HG02623 (cell line): ENCODE data around the gene FBXL12.
"Not testable (repeated sequence)": the region's sequence is repeated elsewhere in the genome, so short reads cannot be mapped to it uniquely, and the experiment has no call there.

Source experiments
- ATAC-seq: cut with Tn5 transposase; IDR thresholded peaks from one replicate; pipeline ENCODE4 v1.9.1; 2021; ENCODE audit warnings: moderate library complexity; ENCODE audit not compliant: unreplicated experiment

FBXL12 gene

DNA sequence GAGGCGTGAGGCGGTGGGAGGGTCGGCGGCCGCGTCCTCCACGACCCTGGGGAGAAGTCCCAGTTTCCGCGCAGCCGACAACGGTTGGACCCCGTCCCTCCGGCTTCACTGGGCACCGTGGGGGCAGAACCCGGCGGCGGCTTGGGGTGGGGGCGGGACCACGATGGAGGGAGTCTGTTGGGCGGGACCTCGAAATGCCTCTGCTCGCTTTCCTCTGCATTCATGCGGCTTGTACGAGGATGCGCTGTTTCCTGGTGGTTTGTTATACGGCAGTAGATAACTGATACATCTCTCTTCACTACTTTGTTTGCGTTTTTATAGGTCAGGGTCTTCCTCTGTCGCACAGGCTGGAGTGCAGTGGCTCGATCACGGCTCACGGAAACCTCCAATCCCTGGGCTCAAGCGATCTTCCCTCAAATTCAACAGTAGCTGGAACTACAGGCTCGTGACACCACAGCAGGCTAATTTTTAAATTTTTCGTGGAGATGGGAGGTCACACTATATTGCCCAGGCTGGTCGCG lies 25.7 kb downstream of the FBXL12 start:
- no peak for ATAC-seq

DNA sequence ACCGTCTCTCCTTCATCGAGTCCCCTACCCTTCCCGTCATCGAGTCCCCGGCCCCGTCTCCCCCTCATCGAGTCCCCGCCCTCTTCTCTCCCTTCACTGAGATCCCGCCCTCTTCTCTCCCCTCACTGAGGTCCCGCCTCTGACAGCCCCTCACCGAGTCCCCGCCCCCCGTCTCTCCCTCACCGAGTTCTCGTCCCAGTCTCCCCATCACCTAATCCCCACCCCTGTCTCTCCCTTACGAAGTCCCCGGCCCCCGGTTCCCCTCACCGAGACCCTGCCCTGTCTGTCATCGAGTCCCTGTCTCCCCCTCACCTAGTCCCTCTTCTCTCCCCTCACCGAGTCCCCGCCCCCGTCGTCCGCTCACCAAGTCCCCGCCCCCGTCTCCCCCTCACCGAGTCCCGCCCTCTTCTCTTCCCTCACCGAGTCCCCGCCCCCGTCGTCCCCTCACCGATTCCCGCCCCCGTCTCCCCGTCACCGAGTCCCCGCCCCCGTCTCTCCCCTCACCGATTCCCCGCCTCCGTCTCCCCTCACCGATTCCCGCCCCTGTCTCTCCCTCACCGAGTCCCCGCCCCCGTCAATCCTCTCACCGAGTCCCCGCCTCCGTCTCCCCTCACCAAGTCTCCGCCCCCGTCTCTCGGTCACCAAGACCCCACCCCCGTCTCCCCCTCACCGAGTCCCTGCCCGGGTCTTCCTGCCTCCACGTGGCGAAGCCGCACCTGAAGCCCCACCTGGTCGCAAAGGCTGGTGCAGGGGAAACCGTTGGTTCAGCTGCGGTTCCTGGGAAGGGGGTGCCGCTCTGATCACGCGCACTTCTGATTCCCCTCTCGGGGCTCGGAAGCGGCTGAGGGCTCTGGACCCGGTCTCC lies 26.4 kb downstream of the FBXL12 start:
- ATAC-seq: peak; percentile 44

DNA sequence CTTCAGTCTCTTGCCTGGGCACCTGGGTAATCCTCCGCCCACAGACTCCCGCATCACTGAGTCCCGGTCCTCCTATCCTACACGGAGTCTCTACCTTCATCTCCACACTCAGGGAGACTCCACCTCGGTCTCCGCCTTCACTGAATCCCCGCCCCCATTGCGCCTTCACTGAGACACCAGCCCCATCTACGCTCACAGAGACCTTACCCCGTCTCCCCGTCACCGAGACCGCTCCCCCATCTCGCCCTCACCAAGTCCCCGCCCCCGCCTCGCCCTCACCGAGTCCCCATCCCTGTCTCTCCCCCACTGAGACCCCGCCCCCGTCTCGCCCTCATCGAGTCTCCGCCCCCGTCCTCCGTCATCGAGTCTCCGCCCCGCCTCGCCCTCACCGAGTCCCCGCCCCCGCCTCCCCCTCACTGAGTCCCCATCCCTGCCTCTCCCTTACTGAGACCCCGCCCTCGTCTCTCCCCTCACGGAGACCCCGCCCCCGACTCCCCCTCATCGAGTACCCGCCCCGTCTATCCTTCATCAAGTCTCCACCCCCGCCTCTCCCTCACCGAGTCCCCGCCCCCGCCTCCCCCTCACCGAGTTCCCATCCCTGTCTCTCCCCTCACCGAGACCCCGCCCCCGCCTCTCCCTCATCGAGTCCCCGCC lies 27.2 kb downstream of the FBXL12 start:
- peak; percentile 28 for ATAC-seq

DNA sequence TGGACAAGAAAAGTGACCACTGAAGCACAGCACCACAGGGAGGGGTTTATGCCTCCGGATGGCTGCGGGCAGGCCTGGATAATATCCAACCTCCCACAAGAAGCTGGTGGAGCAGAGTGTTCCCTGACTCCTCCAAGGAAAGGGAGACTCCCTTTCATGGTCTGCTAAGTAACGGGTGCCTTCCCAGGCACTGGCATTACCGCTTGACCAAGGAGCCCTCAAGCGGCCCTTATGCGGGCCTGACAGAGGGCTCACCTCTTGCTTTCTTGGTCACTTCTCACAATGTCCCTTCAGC lies 27.9 kb downstream of the FBXL12 start:
- ATAC-seq: not testable (repeated sequence)

DNA sequence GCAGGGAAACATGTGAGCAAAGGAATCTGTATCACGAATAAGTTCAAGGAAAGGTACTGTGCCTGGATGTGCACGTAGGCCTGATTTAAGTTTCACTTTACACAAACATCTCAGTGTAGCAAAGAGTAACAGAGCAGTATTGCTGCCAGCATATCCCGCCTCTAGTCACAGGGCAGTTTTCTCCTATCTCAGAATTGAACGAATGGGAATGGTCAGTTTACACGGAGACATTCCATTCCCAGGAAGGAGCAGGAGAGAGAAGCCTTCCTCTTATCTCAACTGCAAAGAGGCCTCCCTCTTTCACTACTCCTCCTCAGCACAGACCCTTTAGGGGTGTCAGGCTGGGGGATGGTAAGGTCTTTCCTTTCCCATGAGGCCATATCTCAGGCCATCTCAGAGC lies 29.3 kb downstream of the FBXL12 start:
- ATAC-seq: not testable (repeated sequence)

DNA sequence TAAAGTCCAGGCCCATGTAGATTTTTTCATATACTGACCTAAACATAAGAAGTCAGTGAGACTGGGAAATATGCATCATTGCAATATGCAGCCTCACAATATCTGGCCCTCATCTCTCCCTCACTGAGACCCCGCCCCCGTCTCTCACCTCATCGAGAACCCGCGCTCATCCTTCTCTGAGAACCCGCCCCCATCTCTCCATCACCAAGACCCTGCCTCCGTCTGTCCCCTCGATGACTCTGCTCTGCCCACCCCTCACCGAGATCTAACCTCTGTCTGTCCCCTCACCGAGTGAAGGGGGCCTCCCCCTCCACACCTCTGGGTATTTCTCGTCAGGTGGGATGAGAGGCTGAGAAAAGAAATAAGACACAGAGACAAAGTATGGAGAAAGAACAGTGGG lies 29.8 kb downstream of the FBXL12 start:
- ATAC-seq: no peak

DNA sequence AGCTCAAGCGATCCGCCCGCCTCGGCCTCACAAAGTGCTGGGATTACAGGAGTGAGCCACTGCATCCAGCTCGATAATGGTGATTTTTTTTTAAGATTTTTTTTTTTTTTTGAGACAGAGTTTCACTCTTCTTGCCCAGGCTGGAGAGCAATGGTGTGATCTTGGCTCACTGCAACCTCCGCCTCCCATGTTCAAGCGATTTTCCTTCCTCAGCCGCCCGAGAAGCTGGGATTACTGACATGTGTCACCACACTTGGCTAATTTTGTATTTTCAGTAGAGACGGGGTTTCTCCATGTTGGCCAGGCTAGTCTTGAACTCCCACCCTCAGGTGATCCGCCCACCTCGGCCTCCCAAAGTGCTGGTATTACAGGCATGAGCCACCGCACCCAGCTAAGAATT lies 30.3 kb downstream of the FBXL12 start:
- ATAC-seq: not testable (repeated sequence)

DNA sequence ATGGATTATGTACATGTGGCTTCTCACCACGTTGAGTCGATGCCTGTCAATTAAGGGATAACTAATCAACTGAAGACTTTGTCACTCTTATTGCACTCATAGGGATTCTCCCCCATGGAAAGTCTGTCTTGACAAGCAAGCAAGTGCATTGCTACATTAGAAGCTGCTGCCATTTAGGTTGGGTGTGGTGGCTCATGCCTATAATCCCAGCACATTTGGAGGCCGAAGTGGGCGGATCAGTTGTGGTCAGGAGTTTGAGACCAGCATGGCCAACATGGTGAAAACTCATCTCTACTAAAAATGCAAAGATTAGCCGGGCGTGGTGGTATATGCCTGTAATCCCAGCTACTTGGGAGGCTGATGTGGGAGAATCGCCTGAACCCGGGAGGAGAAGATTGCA lies 32.1 kb downstream of the FBXL12 start:
- ATAC-seq: no peak

DNA sequence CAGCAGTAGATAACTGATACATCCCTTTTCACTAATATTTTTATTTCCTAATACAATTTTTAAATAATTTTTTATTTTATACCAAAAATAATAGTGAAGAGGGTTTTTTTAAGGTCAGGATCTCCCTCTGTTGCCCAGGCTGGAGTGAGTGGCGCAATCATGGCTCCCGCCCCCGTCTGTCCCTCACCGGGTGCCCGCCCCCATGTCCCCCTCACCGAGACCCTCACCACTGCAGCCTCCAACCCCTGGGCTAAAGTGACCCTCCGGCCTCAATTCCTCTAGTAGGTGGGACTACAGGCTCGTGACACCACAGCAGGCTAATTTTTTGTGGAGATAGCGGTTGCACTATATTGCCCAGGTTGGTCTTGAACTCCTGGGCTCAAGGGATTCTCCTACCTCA lies 32.5 kb downstream of the FBXL12 start:
- no peak for ATAC-seq

DNA sequence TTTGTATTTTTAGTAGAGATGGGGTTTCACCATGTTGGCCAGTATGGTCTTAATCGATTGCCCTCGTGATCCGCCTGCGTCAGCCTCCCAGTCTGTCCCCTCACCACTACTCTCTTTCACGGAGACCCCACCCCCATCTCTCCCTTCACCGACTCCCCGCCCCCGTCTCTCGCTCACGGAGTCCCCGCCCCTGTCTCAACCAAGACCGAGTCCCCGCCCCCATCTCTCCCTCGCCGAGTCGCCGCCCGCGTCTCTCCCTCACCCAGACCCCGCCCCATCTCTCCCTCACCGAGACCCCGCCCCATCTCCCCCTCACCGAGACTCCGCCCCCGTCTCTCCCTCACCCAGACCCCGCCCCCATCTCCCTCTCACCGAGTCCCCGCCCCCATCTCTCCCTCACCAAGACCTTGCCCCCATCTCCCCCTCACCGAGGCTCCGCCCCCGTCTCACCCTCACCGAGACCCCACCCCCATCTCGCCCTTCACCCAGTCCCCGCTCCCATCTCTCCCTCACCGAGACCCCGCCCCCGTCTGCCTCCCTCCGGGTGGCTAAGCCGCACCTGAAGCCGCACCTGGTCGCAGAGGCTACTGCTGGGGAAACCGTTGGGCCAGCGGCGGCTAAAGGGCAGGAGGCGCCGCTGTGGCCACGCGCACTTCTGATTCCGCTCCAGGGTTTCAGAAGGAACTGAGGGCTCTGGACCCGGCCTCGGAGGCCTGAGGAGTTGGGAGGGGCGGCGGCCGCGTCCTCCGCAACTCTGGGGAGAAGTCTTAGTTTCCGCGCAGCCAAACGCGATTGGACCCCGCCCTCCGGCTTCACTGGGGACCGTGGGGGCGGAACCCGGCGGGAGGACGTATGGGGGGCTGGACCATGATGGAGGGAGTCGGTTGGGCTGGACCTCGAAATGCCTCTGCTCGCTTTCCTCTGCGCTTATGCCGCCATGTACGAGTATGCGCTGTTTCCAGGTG lies 33.2 kb downstream of the FBXL12 start:
- peak; percentile 63 for ATAC-seq

DNA sequence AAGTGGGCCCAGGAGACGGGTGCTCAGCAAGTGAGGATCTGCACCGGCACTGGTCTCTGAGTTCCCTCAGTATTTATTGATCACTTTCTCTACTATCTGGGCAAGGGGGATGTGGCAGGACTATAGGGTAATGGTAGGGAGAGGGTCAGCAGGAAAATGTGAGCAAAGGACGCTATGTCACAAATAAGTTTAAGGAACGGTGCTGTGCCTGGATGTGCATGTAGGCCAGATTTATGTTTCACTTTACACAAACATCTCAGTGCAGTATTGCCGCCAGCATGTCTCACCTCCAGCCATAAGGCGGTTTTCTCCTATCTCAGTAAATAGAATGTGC lies 34.7 kb downstream of the FBXL12 start:
- ATAC-seq: not testable (repeated sequence)

DNA sequence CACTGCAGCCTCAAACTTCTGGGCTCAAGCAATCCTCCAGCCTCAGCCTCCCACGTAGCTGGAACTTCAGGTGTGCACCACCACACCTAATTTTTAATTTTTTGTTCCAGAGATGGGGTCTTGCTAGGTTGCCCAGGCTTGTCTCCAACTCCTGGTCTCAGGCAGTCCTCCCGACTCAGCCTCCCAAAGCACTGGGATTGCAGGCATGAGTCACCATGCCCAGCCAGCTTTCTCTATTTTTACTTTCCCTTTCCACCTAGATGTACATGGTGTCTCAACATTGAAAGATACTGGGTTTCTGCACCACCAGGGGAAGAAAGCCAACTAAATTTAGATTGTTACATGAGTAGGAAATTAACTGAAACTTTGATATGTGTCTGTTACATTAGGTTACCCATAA lies 36.5 kb downstream of the FBXL12 start:
- ATAC-seq: no peak

DNA sequence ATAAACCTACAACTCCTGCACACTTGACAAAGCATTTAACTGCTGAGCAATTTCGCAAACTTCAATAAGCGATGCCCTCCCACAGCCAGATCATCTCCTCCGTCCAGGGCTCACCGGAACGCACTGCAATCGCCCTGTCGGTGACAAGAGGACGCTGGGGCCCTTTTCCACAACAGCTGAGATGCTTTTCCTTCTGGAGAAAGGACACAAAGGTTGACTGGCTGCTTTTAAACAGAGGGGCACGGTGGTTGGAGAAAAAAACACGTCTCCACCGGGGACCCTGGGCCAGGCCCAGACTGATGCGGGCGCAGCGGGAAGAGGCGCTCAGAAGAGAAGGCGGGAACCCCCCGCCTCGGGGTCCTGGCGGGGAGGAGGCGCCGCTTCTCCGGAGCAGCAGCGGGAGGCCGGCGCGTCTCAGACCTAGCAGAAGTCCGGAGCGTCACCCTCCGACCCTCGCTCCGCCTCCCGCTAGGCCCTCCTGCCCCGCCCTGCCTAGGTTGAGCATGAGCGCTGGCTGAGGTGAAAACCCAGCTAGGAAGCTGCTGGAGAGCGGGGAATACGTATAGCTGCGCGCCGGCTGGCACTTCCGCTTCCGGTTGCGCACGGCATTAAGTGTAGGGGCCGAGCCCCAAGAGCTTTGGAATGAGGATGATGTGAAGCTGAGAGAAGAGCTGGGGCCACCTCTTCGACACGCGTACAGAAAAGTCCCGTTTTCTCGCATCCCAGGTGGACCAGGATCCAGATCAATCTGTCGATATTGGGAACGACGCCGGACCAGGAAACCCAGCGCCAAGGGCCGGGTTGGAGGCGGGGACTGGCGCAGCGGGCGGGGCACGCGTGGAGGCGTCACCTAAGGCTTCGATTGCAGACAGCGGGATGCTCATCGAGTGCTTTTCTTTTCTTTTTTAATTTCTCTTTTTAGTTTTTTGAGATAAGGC lies 50.4 kb downstream of the FBXL12 start, which contains the start of gene ZNF846:
Gene ZNF846 (minus strand): TSS at position 564 of the 938 bp plus-strand sequence. CDS start 3,788 bp downstream, outside the sequence.
- ATAC-seq: peak; percentile 96
